HL-60 (cell line): ENCODE results near the gene HOXB3.

Experiments used
- DNase-seq, 2 experiments: peaks; one replicate each; pipeline ENCODE4 v3.0.0-alpha.2; 2010 to 2020; ENCODE audit warnings: low read depth in 1 of 2, low spot score in 1 of 2
- H3K27ac ChIP-seq: fragments of 250-450 bp; sonication (Bioruptor Pico); replicated peaks from 2 replicates; pipeline ENCODE4 v1.5.1; 2020; ENCODE audit warnings: mild to moderate bottlenecking, moderate library complexity
- H3K27me3 ChIP-seq: fragments of 250-450 bp; sonication (Bioruptor Pico); 2 replicates; pipeline ENCODE4 v1.5.1; 2021; ENCODE audit warnings: mild to moderate bottlenecking, moderate library complexity; ENCODE audit not compliant: insufficient read depth, poor library complexity, severe bottlenecking
- H3K4me3 ChIP-seq: replicated peaks from 2 replicates; pipeline ENCODE4 v1.5.1; 2011; ENCODE audit warnings: mild to moderate bottlenecking, control low read depth, low read length; ENCODE audit not compliant: insufficient read depth
- GABPA ChIP-seq: IDR thresholded peaks from 2 replicates; pipeline ENCODE4 v1.6.1; 2012; ENCODE audit warnings: low read depth
- POLR2AphosphoS5 ChIP-seq: IDR thresholded peaks from 2 replicates; pipeline ENCODE4 v1.6.1; 2012; ENCODE audit warnings: low read depth
- SPI1 ChIP-seq: IDR thresholded peaks from 2 replicates; pipeline ENCODE4 v1.6.1; 2012; ENCODE audit warnings: low read depth, mild to moderate bottlenecking, borderline replicate concordance
- TF ChIP-seq, protein P1 (sequence below): IDR thresholded peaks from 2 replicates; pipeline ENCODE4 v1.6.1; 2012; ENCODE audit warnings: low read depth; ENCODE audit not compliant: insufficient replicate concordance
- TF ChIP-seq, protein P2 (sequence below): IDR thresholded peaks from one replicate; pipeline ENCODE4 v1.5.1; 2011; ENCODE audit warnings: low read length, control low read depth, inconsistent platforms; ENCODE audit not compliant: insufficient read depth

Gene HOXB3

GRCh38 chr17:48566717-48567116 lies 23.3 kb downstream of the HOXB3 start:
- DNase-seq = no peak
- H3K27me3 ChIP-seq = peaks cover 57% of the 10 kb centered on the region
- H3K4me3 ChIP-seq = no peak overlapping the region
- H3K27ac ChIP-seq = no peak overlapping the region
- TF ChIP-seq, protein P1, sequence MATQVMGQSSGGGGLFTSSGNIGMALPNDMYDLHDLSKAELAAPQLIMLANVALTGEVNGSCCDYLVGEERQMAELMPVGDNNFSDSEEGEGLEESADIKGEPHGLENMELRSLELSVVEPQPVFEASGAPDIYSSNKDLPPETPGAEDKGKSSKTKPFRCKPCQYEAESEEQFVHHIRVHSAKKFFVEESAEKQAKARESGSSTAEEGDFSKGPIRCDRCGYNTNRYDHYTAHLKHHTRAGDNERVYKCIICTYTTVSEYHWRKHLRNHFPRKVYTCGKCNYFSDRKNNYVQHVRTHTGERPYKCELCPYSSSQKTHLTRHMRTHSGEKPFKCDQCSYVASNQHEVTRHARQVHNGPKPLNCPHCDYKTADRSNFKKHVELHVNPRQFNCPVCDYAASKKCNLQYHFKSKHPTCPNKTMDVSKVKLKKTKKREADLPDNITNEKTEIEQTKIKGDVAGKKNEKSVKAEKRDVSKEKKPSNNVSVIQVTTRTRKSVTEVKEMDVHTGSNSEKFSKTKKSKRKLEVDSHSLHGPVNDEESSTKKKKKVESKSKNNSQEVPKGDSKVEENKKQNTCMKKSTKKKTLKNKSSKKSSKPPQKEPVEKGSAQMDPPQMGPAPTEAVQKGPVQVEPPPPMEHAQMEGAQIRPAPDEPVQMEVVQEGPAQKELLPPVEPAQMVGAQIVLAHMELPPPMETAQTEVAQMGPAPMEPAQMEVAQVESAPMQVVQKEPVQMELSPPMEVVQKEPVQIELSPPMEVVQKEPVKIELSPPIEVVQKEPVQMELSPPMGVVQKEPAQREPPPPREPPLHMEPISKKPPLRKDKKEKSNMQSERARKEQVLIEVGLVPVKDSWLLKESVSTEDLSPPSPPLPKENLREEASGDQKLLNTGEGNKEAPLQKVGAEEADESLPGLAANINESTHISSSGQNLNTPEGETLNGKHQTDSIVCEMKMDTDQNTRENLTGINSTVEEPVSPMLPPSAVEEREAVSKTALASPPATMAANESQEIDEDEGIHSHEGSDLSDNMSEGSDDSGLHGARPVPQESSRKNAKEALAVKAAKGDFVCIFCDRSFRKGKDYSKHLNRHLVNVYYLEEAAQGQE = no peak
- TF ChIP-seq SPI1 (no peak), POLR2AphosphoS5 (no peak), GABPA (no peak)
- TF ChIP-seq, protein P2, sequence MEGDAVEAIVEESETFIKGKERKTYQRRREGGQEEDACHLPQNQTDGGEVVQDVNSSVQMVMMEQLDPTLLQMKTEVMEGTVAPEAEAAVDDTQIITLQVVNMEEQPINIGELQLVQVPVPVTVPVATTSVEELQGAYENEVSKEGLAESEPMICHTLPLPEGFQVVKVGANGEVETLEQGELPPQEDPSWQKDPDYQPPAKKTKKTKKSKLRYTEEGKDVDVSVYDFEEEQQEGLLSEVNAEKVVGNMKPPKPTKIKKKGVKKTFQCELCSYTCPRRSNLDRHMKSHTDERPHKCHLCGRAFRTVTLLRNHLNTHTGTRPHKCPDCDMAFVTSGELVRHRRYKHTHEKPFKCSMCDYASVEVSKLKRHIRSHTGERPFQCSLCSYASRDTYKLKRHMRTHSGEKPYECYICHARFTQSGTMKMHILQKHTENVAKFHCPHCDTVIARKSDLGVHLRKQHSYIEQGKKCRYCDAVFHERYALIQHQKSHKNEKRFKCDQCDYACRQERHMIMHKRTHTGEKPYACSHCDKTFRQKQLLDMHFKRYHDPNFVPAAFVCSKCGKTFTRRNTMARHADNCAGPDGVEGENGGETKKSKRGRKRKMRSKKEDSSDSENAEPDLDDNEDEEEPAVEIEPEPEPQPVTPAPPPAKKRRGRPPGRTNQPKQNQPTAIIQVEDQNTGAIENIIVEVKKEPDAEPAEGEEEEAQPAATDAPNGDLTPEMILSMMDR = no peak

GRCh38 chr17:48565925-48566710 lies 23.9 kb downstream of the HOXB3 start:
- Histone ChIP-seq H3K27ac (no peak overlapping the region), H3K27me3 (peaks cover 55% of the 10 kb centered on the region), H3K4me3 (no peak overlapping the region)
- TF ChIP-seq, protein P2 = no peak
- TF ChIP-seq, protein P1 = no peak
- TF ChIP-seq POLR2AphosphoS5 (no peak), SPI1 (no peak), GABPA (no peak)
- DNase-seq = no peak

DNA sequence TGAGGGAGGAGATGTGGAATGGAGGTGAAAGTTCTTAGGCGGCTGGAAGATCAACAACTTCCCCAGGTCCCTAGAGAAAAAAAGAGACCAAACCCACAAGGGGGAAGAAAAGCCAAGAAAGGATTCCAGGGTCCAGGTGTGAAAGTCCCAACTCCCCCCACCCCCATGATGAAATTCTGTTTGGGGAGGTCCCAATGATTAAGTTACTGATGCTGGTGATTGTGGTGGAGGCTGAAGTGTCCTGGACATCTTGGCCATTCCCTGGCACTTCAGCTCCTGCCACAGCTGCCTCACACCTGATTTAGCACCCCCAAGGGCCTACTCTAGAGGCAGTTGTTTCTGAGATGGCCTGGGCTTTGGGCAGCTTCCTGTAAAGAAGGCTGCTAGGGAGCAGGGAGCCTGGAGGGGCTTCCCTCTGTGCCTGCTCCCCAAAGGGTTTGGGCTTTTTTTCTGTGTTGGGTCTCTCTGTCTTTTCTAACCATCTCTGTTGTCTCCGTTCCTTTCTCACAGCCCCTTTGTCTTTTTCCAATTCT lies 25.0 kb downstream of the HOXB3 start:
- TF ChIP-seq, protein P2 = no peak
- TF ChIP-seq GABPA (no peak), POLR2AphosphoS5 (no peak), SPI1 (no peak)
- TF ChIP-seq, protein P1 = no peak
- H3K27me3 ChIP-seq = peaks cover 46% of the 10 kb centered on the region
- no peak for DNase-seq
- H3K4me3 ChIP-seq = no peak overlapping the region
- no peak overlapping the region for H3K27ac ChIP-seq
